Caco-2 (cell line): ENCODE data around the gene CD244. TPM values are rescaled to one million over a fixed set of nuclear protein-coding genes. Genes with fewer than 3 reads are reported as not detected.

Experiments used
- BruUV-seq: library from RNA; stranded (reverse); fragments of 400-500 nt; replicated peaks from 2 replicates; lab custom pipeline; 2021; lab: Mats Ljungman, UMichigan
- CTCF ChIA-PET: fragments of 300-600 bp; sonication (Branson Sonifier 250); formaldehyde crosslinking; loops from one replicate; lab custom pipeline; 2022; ENCODE audit warnings: antibody characterized with exemption; lab: Charles Lee
- POLR2A ChIA-PET: fragments of 300-600 bp; sonication (Branson Sonifier 250); formaldehyde crosslinking; loops from one replicate; lab custom pipeline; 2022; ENCODE audit warnings: antibody characterized with exemption; lab: Charles Lee
- DNase-seq, 2 experiments: peaks; one replicate each; pipeline versions ENCODE4 v3.0.0 to v3.0.0-alpha.2; 2020 to 2022
- H3K27me3 ChIP-seq: replicated peaks from 2 replicates; pipeline ENCODE4 v1.6.0; 2011; ENCODE audit warnings: low read length; ENCODE audit not compliant: control insufficient read depth, insufficient read depth
- H3K36me3 ChIP-seq: 2 replicates; pipeline ENCODE4 v1.5.1; 2011; ENCODE audit warnings: low read length; ENCODE audit not compliant: control insufficient read depth, insufficient read depth
- H3K4me1 ChIP-seq: fragments of 250-450 bp; sonication (Bioruptor Pico); 2 replicates; pipeline ENCODE4 v1.5.1; 2020; ENCODE audit warnings: mild to moderate bottlenecking
- H3K4me3 ChIP-seq: 2 replicates; pipeline ENCODE4 v1.5.1; 2011; ENCODE audit warnings: low read depth, mild to moderate bottlenecking, control low read depth, low read length
- H3K9me3 ChIP-seq: fragments of 250-450 bp; sonication (Bioruptor Pico); 2 replicates; pipeline ENCODE4 v1.5.1; 2020; ENCODE audit warnings: mild to moderate bottlenecking, moderate library complexity
- H3K27ac Mint-ChIP-seq: one replicate; pipeline ENCODE4 v1.8.0; 2022; ENCODE audit warnings: mixed read lengths; ENCODE audit not compliant: unreplicated experiment
- H3K27me3 Mint-ChIP-seq: one replicate; pipeline ENCODE4 v1.8.0; 2022; ENCODE audit warnings: mixed read lengths; ENCODE audit not compliant: insufficient read depth, unreplicated experiment
- H3K36me3 Mint-ChIP-seq: one replicate; pipeline ENCODE4 v1.8.0; 2022; ENCODE audit warnings: mild to moderate bottlenecking, mixed read lengths; ENCODE audit not compliant: insufficient read depth, unreplicated experiment
- H3K4me1 Mint-ChIP-seq: one replicate; pipeline ENCODE4 v1.8.0; 2022; ENCODE audit warnings: low read depth, mixed read lengths; ENCODE audit not compliant: unreplicated experiment
- H3K4me3 Mint-ChIP-seq: one replicate; pipeline ENCODE4 v1.8.0; 2022; ENCODE audit warnings: mild to moderate bottlenecking, moderate library complexity, mixed read lengths; ENCODE audit not compliant: unreplicated experiment
- H3K9me3 Mint-ChIP-seq: one replicate; pipeline ENCODE4 v1.8.0; 2022; ENCODE audit warnings: mixed read lengths; ENCODE audit not compliant: unreplicated experiment
- CTCF ChIP-seq, 2 experiments: fragments of 200-600 bp in 1 of 2; IDR thresholded peaks; 1 replicate in 1 of 2; 2 replicates in 1 of 2; pipeline versions ENCODE4 v1.5.1 to v1.8.0; 2011 to 2022; ENCODE audit warnings: antibody characterized with exemption in 1 of 2, control low read depth in 1 of 2, inconsistent platforms in 1 of 2, low read depth in 1 of 2, low read length in 1 of 2, mild to moderate bottlenecking in 1 of 2, moderate library complexity in 1 of 2; ENCODE audit not compliant: insufficient read depth in 1 of 2, severe bottlenecking in 1 of 2, unreplicated experiment in 1 of 2
- intact Hi-C: fragments of 100-400 bp; cut with micrococcal nuclease; formaldehyde crosslinking; loops from one replicate; pipeline ENCODE4 v1.10.0; 2022; ENCODE audit not compliant: unreplicated experiment
- total RNA-seq: library from RNA; stranded (reverse); gene quantifications from 2 replicates; pipeline ENCODE4 v1.2.3, GENCODE V29; 2022

Gene CD244
- total RNA-seq, 1 experiment from 2014 or later = 0.11 TPM

GRCh38 chr1:160844447-160845232 is 18.0 kb downstream of the CD244 start:
- intact Hi-C loops = no loop called here
- peaks cover 10% of the 10 kb centered on the region for H3K9me3 Mint-ChIP-seq
- peaks cover 4% of the 10 kb centered on the region; the same call in 1 of the 2 replicates for H3K9me3 ChIP-seq
- POLR2A ChIA-PET = no interaction called here
- H3K36me3 Mint-ChIP-seq = no peaks in the 10 kb centered on the region
- H3K4me3 Mint-ChIP-seq = no peak overlapping the region
- BruUV-seq = no TSS peak
- no peaks in the 10 kb centered on the region for H3K27me3 ChIP-seq
- no peak for DNase-seq
- CTCF ChIA-PET = interaction anchor here (0.6 kb wide), 1 partner anchor 175 kb away, joined by 5 read pairs; no protein-coding TSS in a partner anchor
- no peaks in the 10 kb centered on the region for H3K4me1 Mint-ChIP-seq
- H3K4me1 ChIP-seq = no peaks in the 10 kb centered on the region
- H3K4me3 ChIP-seq = no peak overlapping the region
- H3K27ac Mint-ChIP-seq = no peak overlapping the region
- no peak for TF ChIP-seq CTCF (IDR thresholded peaks at IDR 0.05; ENCODE audit: insufficient read depth in 1 of 2, low read depth in 1 of 2, low read length in 1 of 2, severe bottlenecking in 1 of 2, unreplicated experiment in 1 of 2)
- H3K36me3 ChIP-seq = no peaks in the 10 kb centered on the region
- no peaks in the 10 kb centered on the region for H3K27me3 Mint-ChIP-seq

GRCh38 chr1:160841079-160841478 is 21.6 kb downstream of the CD244 start:
- DNase-seq = no peak
- ChIA-PET POLR2A (no interaction called here), CTCF (interaction anchor here (0.5 kb wide), 2 partner anchors 48 to 244 kb away, joined by 4 to 6 read pairs; no protein-coding TSS in a partner anchor)
- Histone ChIP-seq H3K9me3 (peaks cover 4% of the 10 kb centered on the region; the same call in 1 of the 2 replicates), H3K4me1 (peaks cover 5% of the 10 kb centered on the region; the same call in 1 of the 2 replicates), H3K27me3 (no peaks in the 10 kb centered on the region), H3K4me3 (no peak overlapping the region), H3K36me3 (no peaks in the 10 kb centered on the region)
- Mint-ChIP-seq H3K36me3 (no peaks in the 10 kb centered on the region), H3K4me3 (no peak overlapping the region), H3K27ac (no peak overlapping the region), H3K27me3 (no peaks in the 10 kb centered on the region), H3K4me1 (peaks cover 4% of the 10 kb centered on the region), H3K9me3 (peaks cover 10% of the 10 kb centered on the region)
- intact Hi-C loops = no loop called here
- no peak for TF ChIP-seq CTCF (IDR thresholded peaks at IDR 0.05; ENCODE audit: insufficient read depth in 1 of 2, low read depth in 1 of 2, low read length in 1 of 2, severe bottlenecking in 1 of 2, unreplicated experiment in 1 of 2)
- no TSS peak for BruUV-seq

- Mint-ChIP-seq H3K4me3 (no peak overlapping the region), H3K27me3 (no peaks in the 10 kb centered on the region), H3K4me1 (peaks cover 4% of the 10 kb centered on the region), H3K36me3 (no peaks in the 10 kb centered on the region), H3K27ac (no peak overlapping the region), H3K9me3 (peaks cover under 1% of the 10 kb centered on the region)
- TF ChIP-seq CTCF (IDR thresholded peaks at IDR 0.05; ENCODE audit: insufficient read depth in 1 of 2, low read depth in 1 of 2, low read length in 1 of 2, severe bottlenecking in 1 of 2, unreplicated experiment in 1 of 2) = no peak
- no TSS peak for BruUV-seq
- peaks cover 5% of the 10 kb centered on the region; the same call in 1 of the 2 replicates for H3K4me1 ChIP-seq
- intact Hi-C loops = no loop called here
- H3K36me3 ChIP-seq = no peaks in the 10 kb centered on the region
- H3K4me3 ChIP-seq = no peak overlapping the region
- DNase-seq = no peak
- ChIA-PET POLR2A (no interaction called here), CTCF (no interaction called here)
- no peaks in the 10 kb centered on the region for H3K27me3 ChIP-seq
- no peaks in the 10 kb centered on the region for H3K9me3 ChIP-seq
Observed at GRCh38 chr1:160839746-160840145, 22.9 kb downstream of the CD244 start.
